Stimulated activated CD8-positive, alpha-beta memory T cell treated with anti-CD3 and anti-CD28 coated beads, Interleukin-15, amount 100 ng/mL, for 48 hours (primary cell): ENCODE measurements around the gene CETN2.
A peak's percentile ranks its signal among the peaks of the same experiment; 100 is the strongest.
"Not testable (repeated sequence)": the region's sequence is repeated elsewhere in the genome, so short reads cannot be mapped to it uniquely, and the experiment has no call there.

ENCODE experiments used
- DNase-seq, 2 donors: peaks; one replicate each; pipeline ENCODE4 v3.0.0-alpha.2; 2020; ENCODE audit warnings: low read depth in 2 of 2

Gene CETN2

GRCh38 chrX:152830312-152831305 lies at the start of gene CETN2, which contains the start of gene NSDHL:
TSS of gene CETN2 (minus strand) at chrX:152830757. CDS start at chrX:152830710, 47 bp downstream.
TSS of gene NSDHL (plus strand) at chrX:152831063. CDS start at chrX:152846325, 15,262 bp downstream.
- peak; percentile 89 to 90 for DNase-seq

GRCh38 chrX:152878976-152879755 lies 48.6 kb upstream of the CETN2 start:
- no peak for DNase-seq

GRCh38 chrX:152876931-152877840 lies 46.6 kb upstream of the CETN2 start:
- no peak for DNase-seq

GRCh38 chrX:152873361-152873760 lies 42.8 kb upstream of the CETN2 start:
- DNase-seq: no peak

GRCh38 chrX:152872522-152872921 lies 42.0 kb upstream of the CETN2 start:
- DNase-seq: no peak

GRCh38 chrX:152871260-152871659 lies 40.7 kb upstream of the CETN2 start:
- no peak for DNase-seq

- no peak for DNase-seq
These were observed 39.4 kb upstream of the CETN2 start for GRCh38 chrX:152869972-152870371.

GRCh38 chrX:152866386-152866785 lies 35.8 kb upstream of the CETN2 start:
- DNase-seq: no peak

DNA sequence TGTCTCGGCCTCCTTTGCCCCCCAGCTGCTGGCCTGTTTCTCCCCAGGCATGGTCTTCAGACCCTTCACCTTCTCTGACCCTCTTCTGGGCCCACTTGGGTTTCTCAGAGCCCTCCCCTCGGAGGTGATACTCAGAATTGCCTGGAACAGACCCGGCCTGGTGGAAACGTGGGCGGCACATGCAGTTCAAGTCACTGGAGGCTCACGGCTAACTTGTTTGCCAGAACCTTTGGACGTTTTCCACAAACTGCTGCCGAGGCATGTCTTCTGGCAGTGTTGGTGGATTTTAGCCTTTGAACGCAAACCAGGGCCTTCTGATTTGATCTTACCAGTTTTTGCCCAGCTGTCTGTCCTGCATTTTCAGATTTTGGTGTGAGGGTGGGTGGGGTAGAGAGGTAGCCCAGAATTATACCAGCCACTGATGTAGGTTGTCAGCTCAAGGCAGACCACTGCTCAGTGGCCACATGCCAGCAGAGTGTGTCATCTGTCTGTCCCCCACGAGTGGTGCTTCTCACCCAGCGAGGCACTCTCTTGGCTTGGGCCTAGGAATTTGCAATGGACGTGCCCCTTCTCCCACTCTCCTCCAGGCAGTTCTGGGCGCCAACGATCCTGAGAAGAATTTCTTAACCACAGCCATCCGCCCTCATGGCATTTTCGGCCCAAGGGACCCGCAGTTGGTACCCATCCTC lies 34.8 kb upstream of the CETN2 start:
- DNase-seq: no peak

GRCh38 chrX:152861826-152862225 lies 31.3 kb upstream of the CETN2 start:
- DNase-seq: no peak

GRCh38 chrX:152861116-152861515 lies 30.6 kb upstream of the CETN2 start:
- DNase-seq: no peak

- no peak for DNase-seq
These were observed 23.4 kb upstream of the CETN2 start for GRCh38 chrX:152853986-152854385.

DNA sequence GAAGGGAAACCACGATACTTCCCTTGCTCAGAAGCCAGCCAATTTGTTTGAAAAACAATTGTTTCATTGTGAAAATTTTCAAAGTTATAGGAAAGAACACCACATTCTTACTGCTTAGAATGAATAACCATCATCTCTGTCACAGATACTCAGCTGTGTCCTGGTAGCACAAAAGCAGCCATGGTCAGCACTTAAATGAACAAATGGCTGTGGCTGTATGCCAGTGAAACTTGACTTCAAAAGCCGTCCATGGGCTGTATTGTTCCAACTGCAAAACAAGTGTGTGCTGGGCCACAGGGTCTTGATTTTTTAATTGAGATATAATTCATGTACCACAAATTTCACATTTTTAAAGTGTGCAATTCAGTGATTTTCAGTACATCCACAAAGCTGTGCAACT lies 19.9 kb upstream of the CETN2 start:
- no peak for DNase-seq

DNA sequence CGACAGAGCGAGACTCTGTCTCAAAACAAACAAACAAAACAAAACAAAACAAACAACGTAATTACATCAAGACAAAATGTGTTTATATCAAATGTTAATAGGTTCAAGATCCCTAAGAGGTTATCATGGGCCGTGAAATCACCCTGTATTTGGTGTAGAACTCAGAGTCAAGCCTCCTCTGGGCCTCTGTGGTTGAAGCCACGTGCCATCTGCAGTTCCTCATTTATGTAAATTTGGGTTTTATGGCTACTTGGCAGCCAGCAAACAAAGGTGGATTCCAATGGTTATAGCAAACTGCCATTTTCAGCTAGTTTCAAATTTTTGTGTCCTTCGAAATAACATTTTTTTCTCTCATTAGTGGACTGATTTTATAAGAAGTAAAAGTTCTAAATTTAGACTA lies 16.7 kb upstream of the CETN2 start:
- DNase-seq: no peak

DNA sequence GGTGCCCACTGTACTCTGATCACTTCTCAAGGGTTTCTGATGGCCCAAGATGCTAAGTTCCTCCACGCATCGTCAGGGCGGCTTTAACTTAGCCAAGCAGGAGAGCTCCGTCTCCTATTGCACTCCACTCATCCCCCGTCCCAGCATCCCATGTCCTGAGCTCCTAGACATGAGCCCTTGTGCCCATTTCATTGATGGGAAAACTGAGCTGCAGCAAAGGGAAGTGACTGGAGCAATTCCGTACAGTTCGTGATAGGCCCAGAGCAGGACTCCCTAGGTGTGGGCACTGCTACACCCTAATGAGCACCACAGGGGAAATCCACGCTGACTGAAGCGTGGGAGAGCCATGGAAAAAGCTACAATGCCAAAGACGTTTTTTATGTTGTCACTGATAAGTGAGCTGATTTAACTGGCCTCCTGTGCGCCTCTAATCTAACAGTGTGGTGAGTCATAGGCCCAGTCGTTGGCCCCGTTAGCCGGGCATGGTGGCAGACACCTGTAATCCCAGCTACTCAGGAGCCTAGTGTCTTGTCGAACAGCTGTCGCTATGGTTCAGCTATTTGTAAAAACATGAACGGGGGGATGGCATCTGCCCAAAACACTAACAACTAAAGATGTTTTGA lies 15.2 kb upstream of the CETN2 start:
- DNase-seq: no peak

DNA sequence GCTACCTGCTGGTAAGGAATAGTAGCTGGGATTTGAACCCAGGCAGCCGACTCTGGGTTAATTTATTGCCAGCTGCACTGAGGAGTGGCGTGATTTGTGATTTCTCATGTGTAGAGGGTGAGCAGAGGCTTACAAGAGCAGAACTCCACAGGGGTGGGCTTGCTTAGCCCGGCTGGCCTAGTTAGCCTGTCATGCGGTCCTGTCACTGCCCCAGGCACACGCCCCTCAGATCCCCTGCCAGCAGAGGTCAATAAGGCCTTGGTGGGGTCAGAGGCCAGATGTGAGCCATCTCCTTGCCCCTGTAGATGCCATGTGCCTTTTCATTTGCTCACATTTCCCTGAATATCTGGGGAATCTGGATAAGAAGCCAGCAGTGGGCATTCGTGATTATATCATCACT lies 13.7 kb upstream of the CETN2 start:
- no peak for DNase-seq

GRCh38 chrX:152843852-152844251 lies 13.3 kb upstream of the CETN2 start:
- no peak for DNase-seq

GRCh38 chrX:152842772-152843338 lies 12.3 kb upstream of the CETN2 start:
- no peak for DNase-seq

DNA sequence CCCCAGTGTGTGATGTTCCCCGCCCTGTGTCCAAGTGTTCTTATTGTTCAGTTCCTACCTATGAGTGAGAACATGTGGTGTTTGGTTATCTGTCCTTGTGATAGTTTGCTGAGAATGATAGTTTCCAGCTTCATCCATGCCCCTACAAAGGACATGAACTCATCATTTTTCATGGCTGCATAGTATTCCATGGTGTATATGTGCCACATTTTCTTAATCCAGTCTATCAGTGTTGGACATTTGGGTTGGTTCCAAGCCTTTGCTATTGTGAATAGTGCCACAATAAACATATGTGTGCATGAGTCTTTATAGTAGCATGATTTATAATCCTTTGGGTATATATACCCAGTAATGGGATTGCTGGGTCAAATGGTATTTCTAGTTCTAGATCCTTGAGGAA lies 4.9 kb upstream of the CETN2 start:
- not testable (repeated sequence) for DNase-seq

DNA sequence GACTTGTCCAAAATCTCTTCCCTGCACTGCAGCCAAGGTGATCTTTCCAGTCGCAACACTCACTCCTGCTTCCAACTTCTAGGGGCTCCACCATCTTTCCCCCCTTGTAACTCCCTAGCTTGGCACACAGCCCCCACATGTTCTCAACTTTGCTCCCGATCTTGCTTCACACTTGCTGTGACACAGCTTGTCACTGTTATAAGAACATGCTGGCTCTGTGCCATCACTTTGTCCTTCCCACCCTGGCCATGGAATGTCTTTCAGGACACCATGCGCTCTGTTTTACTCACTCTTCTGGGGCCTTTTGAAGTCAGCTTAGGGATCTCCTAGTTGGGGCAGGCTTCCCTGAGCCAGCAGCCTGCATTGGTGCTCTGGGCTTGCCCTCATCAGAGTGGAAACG lies 2.8 kb upstream of the CETN2 start:
- DNase-seq: no peak
